Hepatocyte (in vitro differentiated cells): ENCODE measurements around the gene HBG1. TPM values are rescaled to one million over a fixed set of nuclear protein-coding genes. Genes with fewer than 3 reads are reported as not detected.
"Not testable (repeated sequence)": the region's sequence is repeated elsewhere in the genome, so short reads cannot be mapped to it uniquely, and the experiment has no call there.

Source experiments
- DNase-seq: peaks from one replicate; pipeline ENCODE4 v3.0.0-alpha.2; 2016; ENCODE audit warnings: low spot score
- H2AFZ ChIP-seq: fragments of 200-600 bp; sonication (generic); 2 replicates; pipeline ENCODE4 v1.6.0; 2016; ENCODE audit warnings: antibody characterized with exemption, mild to moderate bottlenecking
- H3K27ac ChIP-seq: fragments of 200-600 bp; sonication (generic); 2 replicates; pipeline ENCODE4 v1.5.1; 2016; ENCODE audit warnings: mild to moderate bottlenecking
- H3K27me3 ChIP-seq: fragments of 200-600 bp; sonication (generic); 2 replicates; pipeline ENCODE4 v1.6.1; 2016
- H3K36me3 ChIP-seq: fragments of 200-600 bp; sonication (generic); replicated peaks from 2 replicates; pipeline ENCODE4 v1.5.1; 2016; ENCODE audit warnings: low read depth; ENCODE audit not compliant: insufficient read depth
- H3K4me1 ChIP-seq: fragments of 200-600 bp; sonication (generic); 2 replicates; pipeline ENCODE4 v1.5.1; 2016; ENCODE audit warnings: mild to moderate bottlenecking, moderate library complexity; ENCODE audit not compliant: insufficient read depth
- H3K4me2 ChIP-seq: fragments of 200-600 bp; sonication (generic); 2 replicates; pipeline ENCODE4 v1.6.0; 2016
- H3K4me3 ChIP-seq: fragments of 200-600 bp; sonication (generic); 2 replicates; pipeline ENCODE4 v1.5.1; 2016; ENCODE audit warnings: mild to moderate bottlenecking
- H3K79me2 ChIP-seq: fragments of 200-600 bp; sonication (generic); 2 replicates; pipeline ENCODE4 v1.6.0; 2017; ENCODE audit warnings: mild to moderate bottlenecking
- H3K9me2 ChIP-seq: fragments of 200-600 bp; sonication (generic); replicated peaks from 2 replicates; pipeline ENCODE4 v1.6.0; 2017; ENCODE audit warnings: mild to moderate bottlenecking; ENCODE audit not compliant: insufficient read depth
- H3K9me3 ChIP-seq: fragments of 200-600 bp; sonication (generic); 2 replicates; pipeline ENCODE4 v1.5.1; 2016; ENCODE audit warnings: low read depth, mild to moderate bottlenecking
- H4K20me1 ChIP-seq: fragments of 200-600 bp; sonication (generic); 2 replicates; pipeline ENCODE4 v1.6.0; 2016; ENCODE audit warnings: mild to moderate bottlenecking; ENCODE audit not compliant: insufficient read depth, poor library complexity, severe bottlenecking
- CTCF ChIP-seq: fragments of 200-600 bp; sonication (generic); IDR thresholded peaks from 2 replicates; pipeline ENCODE4 v1.5.1; 2016; ENCODE audit warnings: antibody characterized with exemption, mild to moderate bottlenecking; ENCODE audit not compliant: poor library complexity
- EZH2 ChIP-seq: fragments of 200-600 bp; sonication (generic); IDR thresholded peaks from 2 replicates; pipeline ENCODE4 v1.6.1; 2016; ENCODE audit warnings: antibody characterized with exemption, mild to moderate bottlenecking, borderline replicate concordance
- EZH2phosphoT487 ChIP-seq: fragments of 200-600 bp; sonication (generic); IDR thresholded peaks from one replicate; pipeline ENCODE4 v1.6.1; 2018; ENCODE audit warnings: antibody characterized with exemption, mild to moderate bottlenecking, low read depth, moderate library complexity; ENCODE audit not compliant: unreplicated experiment, severe bottlenecking
- WGBS: methylation state at CpG from one replicate; pipeline ENCODE4 v1.1.6; 2016; ENCODE audit warnings: low lambda C conversion rate; ENCODE audit errors: missing lambda C conversion rate; 5-methylcytosine and 5-hydroxymethylcytosine counted together
- polyA plus RNA-seq: library from polyadenylated mRNA; unstranded; fragments of >200 nt; fragmentation: Nextera tagmentation; extraction: Ambion mirVana; gene quantifications from 2 replicates; pipeline ENCODE4 v1.2.1, GENCODE V29; 2016
- total RNA-seq: library from RNA; depleted of rRNA; stranded (reverse); fragments of >200 nt; gene quantifications from 2 replicates; pipeline ENCODE4 v1.2.3, GENCODE V29; 2014

HBG1 gene
- total and polyA plus RNA-seq, 2 experiments from 2014 or later = not detected

GRCh38 chr11:5250543-5251204, 1.0 kb upstream of the HBG1 start:
- H3K36me3 ChIP-seq = no peaks in the 10 kb centered on the region
- no peaks in the 10 kb centered on the region for H3K4me1 ChIP-seq
- 96% methylated on average over 4 of the region's 4 CpGs for WGBS
- no peaks in the 10 kb centered on the region for H3K79me2 ChIP-seq
- H3K27me3 ChIP-seq = no peaks in the 10 kb centered on the region
- H3K27ac ChIP-seq = no peak overlapping the region
- DNase-seq = no peak
- no peak overlapping the region for H3K4me2 ChIP-seq
- H3K9me3 ChIP-seq = no peaks in the 10 kb centered on the region
- H2AFZ ChIP-seq = no peak overlapping the region
- H3K4me3 ChIP-seq = no peak overlapping the region
- no peak for TF ChIP-seq EZH2
- TF ChIP-seq EZH2phosphoT487 = no peak
- H4K20me1 ChIP-seq = no peaks in the 10 kb centered on the region
- no peaks in the 10 kb centered on the region for H3K9me2 ChIP-seq

- DNase-seq, H3K4me1 ChIP-seq, H3K4me3 ChIP-seq, H4K20me1 ChIP-seq, H3K9me2 ChIP-seq, H3K36me3 ChIP-seq, H2AFZ ChIP-seq, H3K27me3 ChIP-seq, H3K4me2 ChIP-seq, H3K9me3 ChIP-seq, H3K27ac ChIP-seq, H3K79me2 ChIP-seq: not testable (repeated sequence)
- WGBS = 81% methylated on average over 7 of the region's 7 CpGs
These were observed 1.2 kb downstream of the HBG1 start for GRCh38 chr11:5248498-5248897.

- no peak for TF ChIP-seq EZH2
- TF ChIP-seq CTCF = no peak
- no peak for TF ChIP-seq EZH2phosphoT487
- H3K27me3 ChIP-seq = no peaks in the 10 kb centered on the region
- H2AFZ ChIP-seq = no peak overlapping the region
- H3K9me3 ChIP-seq = no peaks in the 10 kb centered on the region
- no peaks in the 10 kb centered on the region for H3K36me3 ChIP-seq
- no peaks in the 10 kb centered on the region for H4K20me1 ChIP-seq
- no peak overlapping the region for H3K4me3 ChIP-seq
- H3K4me2 ChIP-seq = no peak overlapping the region
- H3K79me2 ChIP-seq = no peaks in the 10 kb centered on the region
- no peak overlapping the region for H3K27ac ChIP-seq
- no peaks in the 10 kb centered on the region for H3K9me2 ChIP-seq
- H3K4me1 ChIP-seq = no peaks in the 10 kb centered on the region
- no peak for DNase-seq
- 76% methylated on average over 3 of the region's 3 CpGs for WGBS
These were observed 2.0 kb downstream of the HBG1 start for GRCh38 chr11:5247472-5248192.

GRCh38 chr11:5246772-5247471, 2.7 kb downstream of the HBG1 start:
- 78% methylated on average over 6 of the region's 6 CpGs for whole genome bisulfite sequencing
- Histone ChIP-seq H3K9me2 (no peaks in the 10 kb centered on the region), H4K20me1 (no peaks in the 10 kb centered on the region), H2AFZ (no peak overlapping the region), H3K27ac (no peak overlapping the region), H3K4me2 (no peak overlapping the region), H3K4me1 (no peaks in the 10 kb centered on the region), H3K79me2 (no peaks in the 10 kb centered on the region), H3K36me3 (no peaks in the 10 kb centered on the region), H3K9me3 (no peaks in the 10 kb centered on the region), H3K4me3 (no peak overlapping the region), H3K27me3 (no peaks in the 10 kb centered on the region)
- no peak for DNase-seq
- TF ChIP-seq EZH2phosphoT487 (no peak), CTCF (no peak)
